ENCODE measurements around the gene PRDM2.

GRCh38 chr1:13751985-13752384 is 52.0 kb downstream of the PRDM2 start:
- TF ChIP-seq CTCF (conservative IDR thresholded peaks at IDR 0.05), result no peak
- TF ChIP-seq ZFX (IDR thresholded peaks at IDR 0.05), result no peak

Measured in C4-2B (cell line).